ENCODE data around the gene SPIN3. TPM values are rescaled to one million over a fixed set of nuclear protein-coding genes. Genes with fewer than 3 reads are reported as not detected.
"Not testable (repeated sequence)": the region's sequence is repeated elsewhere in the genome, so short reads cannot be mapped to it uniquely, and the experiment has no call there.

The SPIN3 gene
- total and polyA plus RNA-seq, 2 of the 13 experiments (the other 11 are each of a cell fraction or from before 2014, with no cell fraction given), result 8.4 to 8.8 TPM

GRCh38 chrX:57044245-57044644, 48.9 kb upstream of the SPIN3 start:
- no peak for ATAC-seq
- Histone ChIP-seq H3K4me1 (ENCODE audit: insufficient read depth, low read length) (no peaks in the 10 kb centered on the region), H3K27ac (ENCODE audit: extremely low read length, insufficient read depth, low read length) (no peak overlapping the region), H2AFZ (ENCODE audit: low read length) (no peak overlapping the region), H3K79me2 (ENCODE audit: insufficient read depth, low read length) (no peaks in the 10 kb centered on the region), H3K9me3 (ENCODE audit: low read length) (no peaks in the 10 kb centered on the region), H3K36me3 (replicated peaks in 1 of 2; ENCODE audit: control insufficient read depth in 1 of 2, insufficient read depth in 2 of 2, low read length in 2 of 2) (no peaks in the 10 kb centered on the region), H3K4me2 (ENCODE audit: low read depth, low read length) (no peak overlapping the region), H4K20me1 (ENCODE audit: insufficient read depth, low read length) (no peaks in the 10 kb centered on the region), H3K27me3 (ENCODE audit: control insufficient read depth in 1 of 2, insufficient read depth in 2 of 2, low read length in 2 of 2) (no peaks in the 10 kb centered on the region), H3K9ac (ENCODE audit: insufficient read depth, low read depth, low read length) (no peak overlapping the region), H3K4me3 (replicated peaks in 1 of 3; ENCODE audit: insufficient read depth in 1 of 3, low read depth in 2 of 3, low read length in 3 of 3) (no peak overlapping the region)
- no peak for DNase-seq (ENCODE audit: low spot score)
- WGBS (ENCODE audit: low lambda C conversion rate), result no CpG with 5 or more reads among the region's 3 CpGs
- ChIA-PET CTCF (ENCODE audit: low intra/inter-chr PET ratio, low total read pairs) (no interaction called here), POLR2A (no interaction called here)
- BruUV-seq (replicated peaks), result no TSS peak
- intact Hi-C loops (cut with micrococcal nuclease; ENCODE audit: unreplicated experiment) (no loop called here), in situ Hi-C loops (cut with HindIII; ENCODE audit: extremely low pct_ligation_motif_present, low pct_unique_long_range_greater_than_20kb) (no loop called here)
- TF ChIP-seq ARNTL (CRISPR knock-in tag; IDR thresholded peaks at IDR 0.05), result no peak
- no peak for TF ChIP-seq AHR (CRISPR knock-in tag; IDR thresholded peaks at IDR 0.05)
- TF ChIP-seq, protein P1, sequence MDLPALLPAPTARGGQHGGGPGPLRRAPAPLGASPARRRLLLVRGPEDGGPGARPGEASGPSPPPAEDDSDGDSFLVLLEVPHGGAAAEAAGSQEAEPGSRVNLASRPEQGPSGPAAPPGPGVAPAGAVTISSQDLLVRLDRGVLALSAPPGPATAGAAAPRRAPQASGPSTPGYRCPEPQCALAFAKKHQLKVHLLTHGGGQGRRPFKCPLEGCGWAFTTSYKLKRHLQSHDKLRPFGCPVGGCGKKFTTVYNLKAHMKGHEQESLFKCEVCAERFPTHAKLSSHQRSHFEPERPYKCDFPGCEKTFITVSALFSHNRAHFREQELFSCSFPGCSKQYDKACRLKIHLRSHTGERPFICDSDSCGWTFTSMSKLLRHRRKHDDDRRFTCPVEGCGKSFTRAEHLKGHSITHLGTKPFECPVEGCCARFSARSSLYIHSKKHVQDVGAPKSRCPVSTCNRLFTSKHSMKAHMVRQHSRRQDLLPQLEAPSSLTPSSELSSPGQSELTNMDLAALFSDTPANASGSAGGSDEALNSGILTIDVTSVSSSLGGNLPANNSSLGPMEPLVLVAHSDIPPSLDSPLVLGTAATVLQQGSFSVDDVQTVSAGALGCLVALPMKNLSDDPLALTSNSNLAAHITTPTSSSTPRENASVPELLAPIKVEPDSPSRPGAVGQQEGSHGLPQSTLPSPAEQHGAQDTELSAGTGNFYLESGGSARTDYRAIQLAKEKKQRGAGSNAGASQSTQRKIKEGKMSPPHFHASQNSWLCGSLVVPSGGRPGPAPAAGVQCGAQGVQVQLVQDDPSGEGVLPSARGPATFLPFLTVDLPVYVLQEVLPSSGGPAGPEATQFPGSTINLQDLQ (CRISPR knock-in tag; IDR thresholded peaks at IDR 0.05), result no peak
- no peak for TF ChIP-seq ZNF580 (CRISPR knock-in tag; IDR thresholded peaks at IDR 0.05; ENCODE audit: borderline replicate concordance, low read depth)
- no peak for TF ChIP-seq KLF11 (CRISPR knock-in tag; IDR thresholded peaks at IDR 0.05)
- TF ChIP-seq USF2 (IDR thresholded peaks at IDR 0.05; ENCODE audit: low read depth, low read length), result no peak
- no peak for TF ChIP-seq USF2 (CRISPR knock-in tag; IDR thresholded peaks at IDR 0.05; ENCODE audit: borderline replicate concordance)
- no peak for TF ChIP-seq ONECUT2 (CRISPR knock-in tag; IDR thresholded peaks at IDR 0.05)
- TF ChIP-seq ZNF10 (CRISPR knock-in tag; IDR thresholded peaks at IDR 0.05; ENCODE audit: borderline replicate concordance, low read depth), result no peak
- FAIRE-seq, result no peak

DNA sequence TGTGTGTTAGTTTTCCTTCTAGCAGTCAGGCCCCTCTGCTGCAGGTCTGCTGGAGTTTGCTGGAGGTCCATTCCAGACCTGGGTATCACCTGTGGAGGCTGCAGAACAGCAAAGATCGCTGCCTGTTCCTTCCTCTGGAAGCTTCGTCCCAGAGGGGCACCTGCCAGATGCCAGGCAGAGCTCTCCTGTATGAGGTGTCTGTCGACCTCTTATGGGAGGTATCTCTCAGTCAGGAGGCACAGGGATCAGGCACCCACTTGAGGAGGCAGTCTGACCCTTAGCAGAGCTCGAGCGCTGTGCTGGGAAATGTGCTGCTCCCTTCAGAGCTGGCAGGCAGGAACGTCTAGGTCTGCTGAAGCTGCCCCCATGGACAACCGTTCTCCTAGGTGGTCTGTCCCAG, 41.9 kb upstream of the SPIN3 start:
- CTCF ChIA-PET (ENCODE audit: low intra/inter-chr PET ratio, low total read pairs); H3K4me3 ChIP-seq (replicated peaks in 1 of 3; ENCODE audit: insufficient read depth in 1 of 3, low read depth in 2 of 3, low read length in 3 of 3); H3K27ac ChIP-seq (ENCODE audit: extremely low read length, insufficient read depth, low read length); DNase-seq (ENCODE audit: low spot score); H3K4me1 ChIP-seq (ENCODE audit: insufficient read depth, low read length); BruUV-seq (replicated peaks); FAIRE-seq; ATAC-seq; H4K20me1 ChIP-seq (ENCODE audit: insufficient read depth, low read length); H3K9ac ChIP-seq (ENCODE audit: insufficient read depth, low read depth, low read length); H3K27me3 ChIP-seq (ENCODE audit: control insufficient read depth in 1 of 2, insufficient read depth in 2 of 2, low read length in 2 of 2); in situ Hi-C loops (cut with HindIII; ENCODE audit: extremely low pct_ligation_motif_present, low pct_unique_long_range_greater_than_20kb); H3K4me2 ChIP-seq (ENCODE audit: low read depth, low read length); POLR2A ChIA-PET; H2AFZ ChIP-seq (ENCODE audit: low read length); intact Hi-C loops (cut with micrococcal nuclease; ENCODE audit: unreplicated experiment); H3K9me3 ChIP-seq (ENCODE audit: low read length); H3K36me3 ChIP-seq (replicated peaks in 1 of 2; ENCODE audit: control insufficient read depth in 1 of 2, insufficient read depth in 2 of 2, low read length in 2 of 2); H3K79me2 ChIP-seq (ENCODE audit: insufficient read depth, low read length): not testable (repeated sequence)
- WGBS (ENCODE audit: low lambda C conversion rate), result 0% methylated on average over 1 of the region's 7 CpGs

Data from HepG2 (cell line).